Endothelial cell of umbilical vein (primary cell): ENCODE data around the gene ABCG2. TPM values are rescaled to one million over a fixed set of nuclear protein-coding genes. Genes with fewer than 3 reads are reported as not detected.

Source experiments
- BruUV-seq: library from RNA; stranded (reverse); fragments of 400-500 nt; replicated peaks from 2 replicates; lab custom pipeline; 2021; lab: Mats Ljungman, UMichigan
- CTCF ChIA-PET: fragments of 300-600, 350-600 bp; sonication (Branson Sonifier 250); formaldehyde crosslinking; loops from one replicate; lab custom pipeline; 2021; ENCODE audit warnings: antibody characterized with exemption, inconsistent platforms; lab: Charles Lee
- POLR2A ChIA-PET: fragments of 300-600, 350-600 bp; sonication (Branson Sonifier 250); formaldehyde crosslinking; loops from one replicate; lab custom pipeline; 2021; ENCODE audit warnings: antibody characterized with exemption, inconsistent platforms; lab: Charles Lee
- DNase-seq: peaks from one replicate; pipeline ENCODE4 v3.0.0-alpha.2; 2011; ENCODE audit warnings: low read depth, low spot score
- FAIRE-seq: peaks from 2 replicates; lab custom pipeline; 2011; peaks lifted over from hg19 to GRCh38; lab: Jason Lieb, UNC
- H2AFZ ChIP-seq: 2 replicates; pipeline ENCODE4 v1.6.0; 2012; ENCODE audit warnings: low read depth, low read length, control low read depth, inconsistent platforms
- H3K27ac ChIP-seq: 2 replicates; pipeline ENCODE4 v1.5.1; 2011; ENCODE audit warnings: low read depth, mild to moderate bottlenecking, control low read depth, low read length, moderate library complexity; ENCODE audit not compliant: insufficient read depth
- H3K27me3 ChIP-seq, 2 experiments: 2 replicates each; pipeline versions ENCODE4 v1.6.0 to v1.6.1; 2011; ENCODE audit warnings: low read length in 2 of 2, mixed read lengths in 1 of 2; ENCODE audit not compliant: control insufficient read depth in 2 of 2, insufficient read depth in 2 of 2
- H3K36me3 ChIP-seq, 2 experiments: 2 replicates in 1 of 2; 3 replicates in 1 of 2; pipeline ENCODE4 v1.5.1; 2011; ENCODE audit warnings: low read length in 2 of 2, mild to moderate bottlenecking in 1 of 2, moderate library complexity in 1 of 2; ENCODE audit not compliant: control insufficient read depth in 2 of 2, insufficient read depth in 2 of 2; ENCODE audit errors: extremely low read depth in 1 of 2
- H3K4me1 ChIP-seq: 3 replicates; pipeline ENCODE4 v1.5.1; 2011; ENCODE audit warnings: mild to moderate bottlenecking, low read length; ENCODE audit not compliant: control insufficient read depth, insufficient read depth; ENCODE audit errors: extremely low read depth
- H3K4me2 ChIP-seq: 2 replicates; pipeline ENCODE4 v1.6.1; 2011; ENCODE audit warnings: low read length, control low read depth, mixed read lengths; ENCODE audit not compliant: insufficient read depth
- H3K4me3 ChIP-seq, 3 experiments: fragments of 200-600 bp in 1 of 3; sonication (generic), shearing (Covaris generic) in 1 of 3; replicated peaks in 1 of 3; 2 replicates each; pipeline ENCODE4 v1.5.1; 2011 to 2016; ENCODE audit warnings: control low read depth in 3 of 3, low read length in 3 of 3, mild to moderate bottlenecking in 2 of 3, inconsistent platforms in 1 of 3, low read depth in 1 of 3, moderate library complexity in 1 of 3; ENCODE audit not compliant: insufficient read depth in 1 of 3
- H3K79me2 ChIP-seq: 2 replicates; pipeline ENCODE4 v1.6.0; 2012; ENCODE audit warnings: low read length, inconsistent platforms; ENCODE audit not compliant: control insufficient read depth, insufficient read depth
- H3K9ac ChIP-seq: replicated peaks from 2 replicates; pipeline ENCODE3; 2011; ENCODE audit warnings: low read length, control low read depth; ENCODE audit not compliant: insufficient read depth; ENCODE audit errors: extremely low read depth
- H3K9me1 ChIP-seq: replicated peaks from 3 replicates; pipeline ENCODE4 v1.6.0; 2011; ENCODE audit warnings: mild to moderate bottlenecking, low read length; ENCODE audit not compliant: control insufficient read depth, insufficient read depth; ENCODE audit errors: extremely low read depth
- H3K9me3 ChIP-seq: replicated peaks from 2 replicates; pipeline ENCODE4 v1.5.1; 2012; ENCODE audit warnings: low read length, inconsistent platforms; ENCODE audit not compliant: control insufficient read depth, insufficient read depth
- H4K20me1 ChIP-seq: replicated peaks from 2 replicates; pipeline ENCODE3; 2011; ENCODE audit warnings: mild to moderate bottlenecking, low read length; ENCODE audit not compliant: control insufficient read depth, insufficient read depth; ENCODE audit errors: extremely low read depth
- EZH2 ChIP-seq: IDR thresholded peaks from 2 replicates; pipeline ENCODE4 v1.6.1; 2012; ENCODE audit warnings: borderline replicate concordance, low read depth, mild to moderate bottlenecking, moderate library complexity, low read length, inconsistent platforms; ENCODE audit not compliant: severe bottlenecking
- FOS ChIP-seq: IDR thresholded peaks from 2 replicates; pipeline ENCODE4 v1.6.1; 2011; ENCODE audit warnings: mild to moderate bottlenecking, low read length, moderate library complexity, borderline replicate concordance; ENCODE audit not compliant: insufficient read depth
- GATA2 ChIP-seq: IDR thresholded peaks from 2 replicates; pipeline ENCODE4 v1.7.0; 2011; ENCODE audit warnings: low read depth, mild to moderate bottlenecking, moderate library complexity, mixed read lengths, low read length; ENCODE audit not compliant: insufficient read length, insufficient read depth
- JUN ChIP-seq: IDR thresholded peaks from 2 replicates; pipeline ENCODE4 v1.6.1; 2011; ENCODE audit warnings: borderline replicate concordance, low read depth; ENCODE audit not compliant: insufficient read length, insufficient read depth
- MYC ChIP-seq: IDR thresholded peaks from one replicate; pipeline ENCODE4 v1.6.1; 2011; ENCODE audit warnings: mild to moderate bottlenecking, low read depth, low read length
- POLR2A ChIP-seq: IDR thresholded peaks from 2 replicates; pipeline ENCODE4 v1.6.1; 2012; ENCODE audit warnings: low read depth, mild to moderate bottlenecking, control low read depth, low read length
- POLR2AphosphoS5 ChIP-seq: IDR thresholded peaks from 2 replicates; pipeline ENCODE4 v1.6.1; 2012; ENCODE audit warnings: low read depth, mild to moderate bottlenecking, control low read depth, low read length, moderate library complexity; ENCODE audit not compliant: insufficient read depth
- dilution Hi-C: fragments of 300-500 bp; cut with MboI; formaldehyde crosslinking; loops from one replicate; pipeline ENCODE4 v1.15.0; 2019; ENCODE audit warnings: low sequenced_read_pairs; ENCODE audit not compliant: extremely low pct_ligation_motif_present
- intact Hi-C: fragments of 100-400 bp; cut with micrococcal nuclease; formaldehyde crosslinking; loops from one replicate; pipeline ENCODE4 v1.10.0; 2022
- polyA plus RNA-seq, 4 experiments: library from polyadenylated mRNA; depleted of rRNA in 3 of 4; stranded (reverse) in 3 of 4; unstranded in 1 of 4; fragments of >200 nt; gene quantifications; 2 replicates each; pipeline versions ENCODE4 v1.2.1 to v1.2.3, GENCODE V29; 2011 to 2012; ENCODE audit warnings: missing spikeins in 1 of 4
- total RNA-seq: library from RNA; stranded (reverse); gene quantifications from 2 replicates; pipeline ENCODE4 v1.2.3, GENCODE V29; 2021
- TF ChIP-seq, protein P1 (sequence below), 2 donors: IDR thresholded peaks; 1 replicate in 1 of 2; 2 replicates in 1 of 2; pipeline ENCODE4 v1.5.1; 2011; ENCODE audit warnings: low read length in 2 of 2, mild to moderate bottlenecking in 2 of 2, moderate library complexity in 2 of 2, control low read depth in 1 of 2, inconsistent platforms in 1 of 2, low read depth in 1 of 2; ENCODE audit not compliant: insufficient read depth in 1 of 2; ENCODE audit errors: extremely low read depth in 1 of 2
- TF ChIP-seq, protein P2 (sequence below): IDR thresholded peaks from 2 replicates; pipeline ENCODE4 v1.6.1; 2011; ENCODE audit not compliant: insufficient read depth, insufficient read length

Gene ABCG2
- total and polyA plus RNA-seq, 2 donors (not counting 3 experiments of a cell fraction or from before 2014, with no cell fraction given) = 3.4 to 5.0 TPM

DNA sequence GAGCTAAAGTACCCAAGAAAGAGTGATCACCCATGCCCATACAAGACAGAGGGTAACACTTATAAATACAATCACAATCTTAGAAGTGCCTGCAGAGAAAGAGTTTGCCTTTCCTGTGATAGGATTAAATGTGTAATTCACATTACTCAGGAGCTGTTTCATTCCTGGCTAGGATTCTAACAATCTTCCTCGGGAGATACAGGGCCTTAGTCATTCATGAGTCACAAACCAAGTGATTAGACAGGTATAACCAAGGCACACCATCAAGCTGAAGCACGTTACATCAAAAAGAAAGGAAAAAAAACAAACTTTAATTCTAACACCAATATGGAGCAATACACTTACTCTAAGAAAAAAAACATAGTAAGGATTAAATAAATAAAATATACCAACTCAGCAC lies 14.9 kb downstream of the ABCG2 start:
- intact Hi-C loops = no loop called here
- DNase-seq = peak; percentile 42
- Histone ChIP-seq H3K4me3 (no peak overlapping the region), H3K27ac (no peak overlapping the region), H2AFZ (no peak overlapping the region), H3K27me3 (no peaks in the 10 kb centered on the region), H3K79me2 (no peaks in the 10 kb centered on the region), H3K9ac (no peak overlapping the region), H3K9me3 (no peaks in the 10 kb centered on the region), H3K9me1 (no peaks in the 10 kb centered on the region), H3K4me2 (no peak overlapping the region), H3K36me3 (no peaks in the 10 kb centered on the region), H3K4me1 (peaks cover 8% of the 10 kb centered on the region), H4K20me1 (no peaks in the 10 kb centered on the region)
- dilution Hi-C loops = no loop called here
- ChIA-PET CTCF (interaction anchor here (0.8 to 1.3 kb wide), 6 partner anchors 8 to 372 kb away, joined by 3 to 8 read pairs (median 4); no protein-coding TSS in a partner anchor), POLR2A (no interaction called here)
- FAIRE-seq = no peak
- BruUV-seq = no TSS peak
- TF ChIP-seq EZH2 (no peak), GATA2 (no peak), POLR2AphosphoS5 (no peak), POLR2A (no peak), FOS (peak; percentile 76), JUN (peak; percentile 4), MYC (no peak)
- TF ChIP-seq, protein P1, sequence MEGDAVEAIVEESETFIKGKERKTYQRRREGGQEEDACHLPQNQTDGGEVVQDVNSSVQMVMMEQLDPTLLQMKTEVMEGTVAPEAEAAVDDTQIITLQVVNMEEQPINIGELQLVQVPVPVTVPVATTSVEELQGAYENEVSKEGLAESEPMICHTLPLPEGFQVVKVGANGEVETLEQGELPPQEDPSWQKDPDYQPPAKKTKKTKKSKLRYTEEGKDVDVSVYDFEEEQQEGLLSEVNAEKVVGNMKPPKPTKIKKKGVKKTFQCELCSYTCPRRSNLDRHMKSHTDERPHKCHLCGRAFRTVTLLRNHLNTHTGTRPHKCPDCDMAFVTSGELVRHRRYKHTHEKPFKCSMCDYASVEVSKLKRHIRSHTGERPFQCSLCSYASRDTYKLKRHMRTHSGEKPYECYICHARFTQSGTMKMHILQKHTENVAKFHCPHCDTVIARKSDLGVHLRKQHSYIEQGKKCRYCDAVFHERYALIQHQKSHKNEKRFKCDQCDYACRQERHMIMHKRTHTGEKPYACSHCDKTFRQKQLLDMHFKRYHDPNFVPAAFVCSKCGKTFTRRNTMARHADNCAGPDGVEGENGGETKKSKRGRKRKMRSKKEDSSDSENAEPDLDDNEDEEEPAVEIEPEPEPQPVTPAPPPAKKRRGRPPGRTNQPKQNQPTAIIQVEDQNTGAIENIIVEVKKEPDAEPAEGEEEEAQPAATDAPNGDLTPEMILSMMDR (IDR thresholded peaks at IDR 0.05; ENCODE audit: extremely low read depth in 1 of 2, insufficient read depth in 1 of 2, low read depth in 1 of 2, low read length in 2 of 2) = no peak
- TF ChIP-seq, protein P2, sequence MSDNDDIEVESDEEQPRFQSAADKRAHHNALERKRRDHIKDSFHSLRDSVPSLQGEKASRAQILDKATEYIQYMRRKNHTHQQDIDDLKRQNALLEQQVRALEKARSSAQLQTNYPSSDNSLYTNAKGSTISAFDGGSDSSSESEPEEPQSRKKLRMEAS = no peak
